Ascending aorta (tissue), 2 donors: ENCODE data around the gene GNG5. TPM values are rescaled to one million over a fixed set of nuclear protein-coding genes. Genes with fewer than 3 reads are reported as not detected.
A peak's percentile ranks its signal among the peaks of the same experiment; 100 is the strongest.

Source experiments
- DNase-seq, 2 donors: peaks; one replicate each; pipeline ENCODE4 v3.0.0-alpha.2; 2019; ENCODE audit warnings: low spot score in 2 of 2
- H3K27ac ChIP-seq, 2 donors: fragments of 200-600 bp; sonication (generic); one replicate each; pipeline ENCODE4 v1.5.1; 2016 to 2017; ENCODE audit warnings: mild to moderate bottlenecking in 1 of 2
- H3K27me3 ChIP-seq: fragments of 200-600 bp; sonication (generic); one replicate; pipeline ENCODE4 v1.5.1; 2017
- H3K36me3 ChIP-seq, 2 donors: fragments of 200-600 bp; sonication (generic); one replicate each; pipeline ENCODE4 v1.5.1; 2016
- H3K4me1 ChIP-seq, 2 donors: fragments of 200-600 bp; sonication (generic); one replicate each; pipeline ENCODE4 v1.5.1; 2016 to 2017; ENCODE audit warnings: mild to moderate bottlenecking in 1 of 2
- H3K4me3 ChIP-seq, 2 donors: fragments of 200-600 bp; sonication (generic); one replicate each; pipeline ENCODE4 v1.5.1; 2016 to 2017; ENCODE audit warnings: mild to moderate bottlenecking in 1 of 2
- H3K9me3 ChIP-seq, 2 donors: fragments of 200-600 bp; sonication (generic); one replicate each; pipeline ENCODE4 v1.5.1; 2016
- intact Hi-C: fragments of 100-400 bp; cut with DNase I; formaldehyde crosslinking; loops from one replicate; pipeline ENCODE4 v1.15.1; 2023
- total RNA-seq: library from RNA; depleted of rRNA; stranded (reverse); fragments of >200 nt; gene quantifications from one replicate; pipeline ENCODE4 v1.1.0, GENCODE V29; 2016
- TF ChIP-seq, protein P1 (sequence below), 3 experiments: fragments of 200-600 bp in 2 of 3; fragments of 450-650 bp in 1 of 3; sonication (generic) in 2 of 3; IDR thresholded peaks; one replicate each; pipeline ENCODE4 v1.5.1; 2016 to 2019; ENCODE audit warnings: antibody characterized with exemption in 3 of 3, mild to moderate bottlenecking in 1 of 3, moderate library complexity in 1 of 3

GNG5 gene
- 119 TPM for total RNA-seq

DNA sequence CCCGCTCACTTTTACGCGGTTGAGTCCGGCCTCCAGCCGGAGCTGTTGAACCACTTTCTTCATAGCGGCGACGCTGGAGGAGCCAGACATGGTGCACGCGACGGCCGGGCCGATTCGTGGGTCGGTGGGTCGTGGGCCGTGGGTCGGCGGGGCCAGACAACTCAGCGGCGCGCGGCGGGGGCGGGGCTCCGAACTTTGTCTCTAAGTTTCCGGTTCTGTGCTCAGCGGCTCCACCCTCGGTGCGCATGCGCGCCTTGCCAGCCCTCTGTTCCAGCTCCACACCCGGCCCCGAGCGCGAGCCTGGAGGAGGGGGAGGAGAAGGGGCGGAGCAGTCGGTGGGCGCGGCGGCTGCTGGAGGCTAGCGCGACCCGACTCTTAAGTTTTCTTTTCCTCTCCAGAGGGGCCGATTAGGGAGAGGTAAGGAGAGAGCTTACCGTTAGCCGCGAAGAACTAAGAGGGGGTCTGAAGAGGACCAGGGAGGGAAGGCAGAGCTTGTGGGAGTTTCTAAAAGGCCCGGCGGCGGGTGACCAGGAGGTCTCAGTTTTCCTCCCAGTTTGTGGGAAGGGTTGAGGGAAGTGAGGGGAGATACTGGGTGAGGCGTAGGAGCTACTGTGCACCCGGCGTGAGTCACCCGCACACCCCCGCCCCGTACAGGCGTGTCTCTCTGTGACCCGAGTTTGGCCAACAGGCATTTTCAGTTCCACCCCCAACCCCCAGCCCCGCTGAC is at the start of gene GNG5, which contains the start of gene SPATA1:
TSS of gene GNG5 (minus strand) at position 580 of the 727 bp plus-strand sequence. CDS start at position 90, 490 bp downstream.
TSS of gene SPATA1 (plus strand) at position 385 of the 727 bp plus-strand sequence. CDS start 9,974 bp downstream, outside the sequence.
- Histone ChIP-seq H3K4me1 (peaks cover 0 to 15% of the 10 kb centered on the region in 2 donors), H3K4me3 (peak within 1 kb of the TSS; percentile 88 to 94), H3K36me3 (peaks cover 0 to under 1% of the 10 kb centered on the region in 2 donors), H3K27me3 (no peaks in the 10 kb centered on the region), H3K27ac (peak within 1 kb of the TSS; percentile 95 to 99), H3K9me3 (peaks cover 0 to 12% of the 10 kb centered on the region in 2 donors)
- peak; percentile 95 to 99 for DNase-seq
- intact Hi-C loops: loop anchor here (1.0 to 10.0 kb wide), 7 partner anchors 68 to 1071 kb away; partner anchors contain the start of genes BCL10, CTBS and SSX2IP
- TF ChIP-seq, protein P1, sequence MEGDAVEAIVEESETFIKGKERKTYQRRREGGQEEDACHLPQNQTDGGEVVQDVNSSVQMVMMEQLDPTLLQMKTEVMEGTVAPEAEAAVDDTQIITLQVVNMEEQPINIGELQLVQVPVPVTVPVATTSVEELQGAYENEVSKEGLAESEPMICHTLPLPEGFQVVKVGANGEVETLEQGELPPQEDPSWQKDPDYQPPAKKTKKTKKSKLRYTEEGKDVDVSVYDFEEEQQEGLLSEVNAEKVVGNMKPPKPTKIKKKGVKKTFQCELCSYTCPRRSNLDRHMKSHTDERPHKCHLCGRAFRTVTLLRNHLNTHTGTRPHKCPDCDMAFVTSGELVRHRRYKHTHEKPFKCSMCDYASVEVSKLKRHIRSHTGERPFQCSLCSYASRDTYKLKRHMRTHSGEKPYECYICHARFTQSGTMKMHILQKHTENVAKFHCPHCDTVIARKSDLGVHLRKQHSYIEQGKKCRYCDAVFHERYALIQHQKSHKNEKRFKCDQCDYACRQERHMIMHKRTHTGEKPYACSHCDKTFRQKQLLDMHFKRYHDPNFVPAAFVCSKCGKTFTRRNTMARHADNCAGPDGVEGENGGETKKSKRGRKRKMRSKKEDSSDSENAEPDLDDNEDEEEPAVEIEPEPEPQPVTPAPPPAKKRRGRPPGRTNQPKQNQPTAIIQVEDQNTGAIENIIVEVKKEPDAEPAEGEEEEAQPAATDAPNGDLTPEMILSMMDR (IDR thresholded peaks at IDR 0.05): no peak

DNA sequence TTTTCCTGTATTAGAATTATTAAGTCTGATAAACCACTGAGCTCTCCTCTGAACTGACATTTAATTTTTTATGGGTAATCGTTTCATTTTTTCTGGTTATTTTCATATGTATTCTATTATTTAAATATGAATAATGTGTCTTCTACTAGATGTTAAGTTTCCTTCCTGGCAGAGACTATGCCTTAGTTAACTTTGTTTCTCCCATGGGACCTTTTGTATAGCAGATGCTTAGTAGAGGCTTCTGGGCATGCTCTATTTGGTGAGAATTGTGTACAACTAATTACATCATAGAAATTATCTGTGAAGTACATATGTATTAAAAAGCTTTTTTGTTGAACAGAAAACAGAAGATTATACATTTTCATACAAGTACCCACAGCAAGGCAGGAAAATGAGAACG is 44.4 kb upstream of the GNG5 start:
- intact Hi-C loops: loop anchor here (10.0 kb wide), 1 partner anchor 54 kb away; no protein-coding TSS in a partner anchor
- DNase-seq: no peak
- Histone ChIP-seq H3K27me3 (no peaks in the 10 kb centered on the region), H3K4me3 (no peak overlapping the region), H3K27ac (no peak overlapping the region), H3K4me1 (no peaks in the 10 kb centered on the region), H3K36me3 (peaks cover 3% of the 10 kb centered on the region in 2 donors), H3K9me3 (no peaks in the 10 kb centered on the region)
- TF ChIP-seq, protein P1 (IDR thresholded peaks at IDR 0.05): no peak

DNA sequence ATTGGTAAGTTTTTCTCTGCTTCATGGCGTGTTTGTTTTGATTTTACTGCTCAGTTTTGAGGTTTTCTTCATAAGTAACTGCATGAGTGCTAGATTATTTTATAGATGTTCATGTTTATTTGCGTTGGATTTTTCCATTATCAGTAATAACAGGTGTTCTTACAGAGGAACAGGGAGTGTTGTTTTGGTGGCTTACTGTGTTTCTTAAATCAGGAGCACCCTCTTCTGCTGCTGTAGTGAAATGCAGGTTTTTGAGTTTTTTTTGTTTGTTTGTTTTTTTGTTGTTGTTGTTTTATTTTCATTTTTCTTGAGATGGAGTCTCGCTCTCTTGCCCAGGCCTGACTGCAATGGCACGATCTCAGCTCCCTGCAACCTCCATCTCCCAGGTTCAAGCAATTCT is 35.3 kb upstream of the GNG5 start:
- peaks cover 0 to 19% of the 10 kb centered on the region in 2 donors for H3K36me3 ChIP-seq
- H3K4me1 ChIP-seq: no peaks in the 10 kb centered on the region
- no peak overlapping the region for H3K4me3 ChIP-seq
- DNase-seq: no peak
- no peaks in the 10 kb centered on the region for H3K27me3 ChIP-seq
- H3K9me3 ChIP-seq: no peaks in the 10 kb centered on the region
- no peak overlapping the region for H3K27ac ChIP-seq
- intact Hi-C loops: no loop called here
- TF ChIP-seq, protein P1 (IDR thresholded peaks at IDR 0.05): no peak

DNA sequence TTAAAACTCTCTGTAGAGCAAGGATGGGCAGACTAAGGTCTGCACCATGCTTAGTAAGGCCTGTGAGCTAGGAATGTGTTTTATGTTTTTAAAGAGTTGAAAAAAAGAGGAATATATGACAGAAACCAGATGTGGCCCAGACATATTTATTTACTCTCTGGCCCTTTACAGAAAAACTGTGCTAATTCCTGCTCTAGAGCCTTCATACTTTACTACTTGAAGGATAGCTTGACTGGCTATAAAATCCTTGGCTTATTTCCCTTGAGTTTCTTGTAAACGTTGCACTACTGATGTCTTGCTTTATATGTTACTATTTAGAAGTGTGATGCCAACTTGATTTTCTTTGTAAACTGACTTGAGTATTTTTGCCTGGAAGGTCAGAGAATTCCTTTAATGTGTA is 34.4 kb upstream of the GNG5 start:
- intact Hi-C loops: no loop called here
- no peak overlapping the region for H3K4me3 ChIP-seq
- DNase-seq: no peak
- TF ChIP-seq, protein P1 (IDR thresholded peaks at IDR 0.05): no peak
- no peaks in the 10 kb centered on the region for H3K4me1 ChIP-seq
- H3K27me3 ChIP-seq: no peaks in the 10 kb centered on the region
- H3K36me3 ChIP-seq: peaks cover 0 to 19% of the 10 kb centered on the region in 2 donors
- no peak overlapping the region for H3K27ac ChIP-seq
- H3K9me3 ChIP-seq: no peaks in the 10 kb centered on the region

DNA sequence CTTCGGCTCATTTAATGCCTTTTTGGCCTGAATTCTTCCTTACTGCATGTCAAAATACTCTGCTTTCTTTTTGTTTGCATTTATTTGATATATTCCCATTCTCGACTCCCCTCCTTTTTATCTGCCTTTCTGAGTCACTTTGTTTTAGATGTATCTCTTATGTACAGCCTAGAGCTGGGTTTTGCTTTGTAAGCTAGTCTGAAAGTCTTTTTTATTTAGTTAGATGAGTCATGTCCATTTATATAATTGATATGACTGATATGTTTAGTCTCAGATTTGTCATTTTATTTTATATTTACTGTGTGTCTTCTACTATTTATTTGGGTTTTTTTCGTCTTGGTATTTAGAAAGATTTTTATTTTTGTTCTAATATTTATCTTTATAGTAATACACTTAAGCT is 33.6 kb upstream of the GNG5 start:
- DNase-seq: no peak
- H3K27me3 ChIP-seq: no peaks in the 10 kb centered on the region
- TF ChIP-seq, protein P1 (IDR thresholded peaks at IDR 0.05): no peak
- no peak overlapping the region for H3K27ac ChIP-seq
- intact Hi-C loops: no loop called here
- peaks cover 0 to 19% of the 10 kb centered on the region in 2 donors for H3K36me3 ChIP-seq
- no peak overlapping the region for H3K4me3 ChIP-seq
- H3K9me3 ChIP-seq: no peaks in the 10 kb centered on the region
- H3K4me1 ChIP-seq: no peaks in the 10 kb centered on the region
